SU-DHL-6 (cell line): ENCODE data around the gene GALNT16.

Source experiments
- H2AFZ ChIP-seq: fragments of 200-600 bp; sonication (generic); 2 replicates; pipeline ENCODE4 v1.6.1; 2014; ENCODE audit warnings: low read depth, mild to moderate bottlenecking, moderate library complexity, mixed read lengths, antibody characterized with exemption, low read length; ENCODE audit not compliant: severe bottlenecking
- H3F3A ChIP-seq: fragments of 200-600 bp; shearing (Covaris generic); 2 replicates; pipeline ENCODE4 v1.6.0; 2016; ENCODE audit warnings: antibody characterized with exemption, mild to moderate bottlenecking; ENCODE audit not compliant: insufficient read depth
- H3K27ac ChIP-seq: fragments of 200-600 bp; sonication (generic); 2 replicates; pipeline ENCODE4 v1.5.1; 2016; ENCODE audit warnings: low read depth, mild to moderate bottlenecking, low read length, moderate library complexity, mixed read lengths
- H3K27me3 ChIP-seq: fragments of 200-600 bp; sonication (generic), shearing (Covaris generic); 2 replicates; pipeline ENCODE4 v1.6.0; 2014; ENCODE audit warnings: mild to moderate bottlenecking, low read length
- H3K36me3 ChIP-seq: fragments of 200-600 bp; sonication (generic); 2 replicates; pipeline ENCODE4 v1.6.1; 2014; ENCODE audit warnings: mild to moderate bottlenecking, low read length, mixed read lengths
- H3K4me2 ChIP-seq: fragments of 300-600, 200-600 bp; shearing (Covaris generic), sonication (generic); 2 replicates; pipeline ENCODE4 v1.6.0; 2014; ENCODE audit warnings: low read length, low read depth, mild to moderate bottlenecking; ENCODE audit not compliant: poor library complexity, severe bottlenecking
- H3K4me3 ChIP-seq: fragments of 200-600 bp; sonication (generic); 2 replicates; pipeline ENCODE4 v1.5.1; 2014; ENCODE audit warnings: antibody characterized with exemption, low read length, mild to moderate bottlenecking, mixed read lengths; ENCODE audit not compliant: insufficient read depth, poor library complexity, severe bottlenecking
- H3K79me2 ChIP-seq: fragments of 200-600 bp; sonication (generic); 2 replicates; pipeline ENCODE4 v1.6.1; 2014; ENCODE audit warnings: mild to moderate bottlenecking, low read length, moderate library complexity; ENCODE audit not compliant: insufficient read depth
- H3K9ac ChIP-seq: fragments of 200-600 bp; sonication (generic); 2 replicates; pipeline ENCODE4 v1.7.0; 2014; ENCODE audit warnings: mild to moderate bottlenecking, low read length
- H3K9me2 ChIP-seq: fragments of 200-600 bp; sonication (generic); replicated peaks from 2 replicates; pipeline ENCODE4 v1.6.1; 2014; ENCODE audit warnings: low read length; ENCODE audit not compliant: insufficient read depth
- H3K9me3 ChIP-seq: fragments of 200-600 bp; sonication (generic); 2 replicates; pipeline ENCODE4 v1.6.1; 2014; ENCODE audit warnings: low read length, mixed read lengths; ENCODE audit not compliant: insufficient read depth
- H4K20me1 ChIP-seq: fragments of 200-600 bp; sonication (generic); 2 replicates; pipeline ENCODE4 v1.6.1; 2014; ENCODE audit warnings: low read depth, mild to moderate bottlenecking, antibody characterized with exemption, low read length, moderate library complexity, mixed read lengths
- CTCF ChIP-seq: fragments of 200-600 bp; sonication (generic); IDR thresholded peaks from one replicate; pipeline ENCODE4 v1.5.1; 2017; ENCODE audit warnings: antibody characterized with exemption, mild to moderate bottlenecking, low read length, moderate library complexity; ENCODE audit not compliant: insufficient read depth, poor library complexity, severe bottlenecking
- EZH2phosphoT487 ChIP-seq: fragments of 200-600 bp; sonication (generic), shearing (Covaris generic); conservative IDR thresholded peaks from 2 replicates; pipeline ENCODE4 v1.6.1; 2018; ENCODE audit warnings: mild to moderate bottlenecking, antibody characterized with exemption, low read length, moderate library complexity, mixed read lengths

The GALNT16 gene

GRCh38 chr14:69268223-69268622 lies 8.3 kb downstream of the GALNT16 start:
- no peaks in the 10 kb centered on the region for H3K9me3 ChIP-seq
- no peak for TF ChIP-seq CTCF
- no peaks in the 10 kb centered on the region for H3K27me3 ChIP-seq
- no peaks in the 10 kb centered on the region for H3K79me2 ChIP-seq
- no peaks in the 10 kb centered on the region for H3F3A ChIP-seq
- no peaks in the 10 kb centered on the region for H4K20me1 ChIP-seq
- H3K36me3 ChIP-seq: no peaks in the 10 kb centered on the region
- no peak overlapping the region for H2AFZ ChIP-seq
- H3K9ac ChIP-seq: no peak overlapping the region
- no peak overlapping the region for H3K4me3 ChIP-seq
- H3K9me2 ChIP-seq: no peaks in the 10 kb centered on the region
- H3K27ac ChIP-seq: no peak overlapping the region
- H3K4me2 ChIP-seq: no peak overlapping the region

GRCh38 chr14:69268763-69269162 lies 8.8 kb downstream of the GALNT16 start:
- TF ChIP-seq EZH2phosphoT487 (no peak), CTCF (no peak)
- Histone ChIP-seq H3F3A (no peaks in the 10 kb centered on the region), H3K79me2 (no peaks in the 10 kb centered on the region), H3K4me2 (no peak overlapping the region), H4K20me1 (no peaks in the 10 kb centered on the region), H3K9ac (no peak overlapping the region), H2AFZ (no peak overlapping the region), H3K4me3 (no peak overlapping the region), H3K27ac (no peak overlapping the region), H3K36me3 (no peaks in the 10 kb centered on the region), H3K9me3 (no peaks in the 10 kb centered on the region), H3K27me3 (no peaks in the 10 kb centered on the region), H3K9me2 (no peaks in the 10 kb centered on the region)

GRCh38 chr14:69269381-69269780 lies 9.4 kb downstream of the GALNT16 start:
- Histone ChIP-seq H3K9me3 (no peaks in the 10 kb centered on the region), H3K4me2 (no peak overlapping the region), H4K20me1 (no peaks in the 10 kb centered on the region), H3K27ac (no peak overlapping the region), H3K4me3 (no peak overlapping the region), H3F3A (no peaks in the 10 kb centered on the region), H3K27me3 (no peaks in the 10 kb centered on the region), H3K9ac (no peak overlapping the region), H2AFZ (no peak overlapping the region), H3K36me3 (no peaks in the 10 kb centered on the region), H3K9me2 (no peaks in the 10 kb centered on the region), H3K79me2 (no peaks in the 10 kb centered on the region)
- TF ChIP-seq EZH2phosphoT487: no peak
- TF ChIP-seq CTCF: no peak

- H3K4me2 ChIP-seq: no peak overlapping the region
- no peaks in the 10 kb centered on the region for H3K36me3 ChIP-seq
- no peaks in the 10 kb centered on the region for H4K20me1 ChIP-seq
- H2AFZ ChIP-seq: no peak overlapping the region
- H3K4me3 ChIP-seq: no peak overlapping the region
- no peak overlapping the region for H3K27ac ChIP-seq
- TF ChIP-seq CTCF (no peak), EZH2phosphoT487 (no peak)
- no peaks in the 10 kb centered on the region for H3K9me3 ChIP-seq
- no peaks in the 10 kb centered on the region for H3K9me2 ChIP-seq
- no peaks in the 10 kb centered on the region for H3K27me3 ChIP-seq
- H3K79me2 ChIP-seq: no peaks in the 10 kb centered on the region
- H3F3A ChIP-seq: no peaks in the 10 kb centered on the region
- no peak overlapping the region for H3K9ac ChIP-seq
Observed at GRCh38 chr14:69270097-69270496, 10.1 kb downstream of the GALNT16 start.
